ENCODE results near the gene NMNAT3.
A peak's percentile ranks its signal among the peaks of the same experiment; 100 is the strongest.
"Not testable (repeated sequence)": the region's sequence is repeated elsewhere in the genome, so short reads cannot be mapped to it uniquely, and the experiment has no call there.

The NMNAT3 gene

DNA sequence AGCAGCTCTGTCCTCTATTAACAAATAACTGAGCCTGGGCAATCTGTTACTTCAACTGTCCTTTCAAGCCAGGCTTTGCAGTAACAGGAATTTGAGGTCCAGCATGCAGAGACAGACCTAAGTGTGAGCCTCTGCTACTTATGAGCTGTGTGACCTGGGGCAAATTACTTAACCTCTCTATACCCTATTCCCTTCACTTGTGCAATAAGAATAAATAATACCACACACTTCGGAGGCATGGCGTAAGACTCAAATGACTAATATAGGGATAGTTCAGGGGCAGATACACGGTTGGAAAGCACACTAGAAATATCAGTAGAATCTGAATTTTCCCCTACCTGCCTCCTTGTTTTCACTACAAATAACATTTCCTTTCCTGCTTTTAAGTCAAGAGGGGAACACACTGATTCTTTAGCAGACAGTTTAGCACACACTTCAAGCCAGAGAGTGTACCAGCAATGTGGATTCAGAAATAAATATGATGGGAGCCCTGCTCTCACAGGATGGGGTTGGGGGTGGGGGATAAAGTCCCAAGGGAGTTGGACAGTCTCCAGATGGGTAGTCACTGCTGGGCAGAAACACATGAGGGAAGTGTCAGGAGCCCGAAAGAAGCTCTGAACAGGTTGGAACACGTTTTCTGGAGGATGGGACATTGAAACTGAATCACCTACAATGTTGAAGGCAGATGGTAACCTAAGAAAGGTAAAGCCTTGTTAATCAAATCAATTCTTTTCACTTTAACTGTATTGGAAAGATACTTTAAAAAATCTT, 76.4 kb downstream of the NMNAT3 start:
- peak; percentile 96 for DNase-seq (ENCODE audit: low read depth)
- TF ChIP-seq, protein P1, sequence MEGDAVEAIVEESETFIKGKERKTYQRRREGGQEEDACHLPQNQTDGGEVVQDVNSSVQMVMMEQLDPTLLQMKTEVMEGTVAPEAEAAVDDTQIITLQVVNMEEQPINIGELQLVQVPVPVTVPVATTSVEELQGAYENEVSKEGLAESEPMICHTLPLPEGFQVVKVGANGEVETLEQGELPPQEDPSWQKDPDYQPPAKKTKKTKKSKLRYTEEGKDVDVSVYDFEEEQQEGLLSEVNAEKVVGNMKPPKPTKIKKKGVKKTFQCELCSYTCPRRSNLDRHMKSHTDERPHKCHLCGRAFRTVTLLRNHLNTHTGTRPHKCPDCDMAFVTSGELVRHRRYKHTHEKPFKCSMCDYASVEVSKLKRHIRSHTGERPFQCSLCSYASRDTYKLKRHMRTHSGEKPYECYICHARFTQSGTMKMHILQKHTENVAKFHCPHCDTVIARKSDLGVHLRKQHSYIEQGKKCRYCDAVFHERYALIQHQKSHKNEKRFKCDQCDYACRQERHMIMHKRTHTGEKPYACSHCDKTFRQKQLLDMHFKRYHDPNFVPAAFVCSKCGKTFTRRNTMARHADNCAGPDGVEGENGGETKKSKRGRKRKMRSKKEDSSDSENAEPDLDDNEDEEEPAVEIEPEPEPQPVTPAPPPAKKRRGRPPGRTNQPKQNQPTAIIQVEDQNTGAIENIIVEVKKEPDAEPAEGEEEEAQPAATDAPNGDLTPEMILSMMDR (IDR thresholded peaks at IDR 0.05; ENCODE audit: insufficient read depth, low read depth, low read length, missing control alignments) = no peak
- no peak overlapping the region for H3K4me3 ChIP-seq (ENCODE audit: low read length)

DNA sequence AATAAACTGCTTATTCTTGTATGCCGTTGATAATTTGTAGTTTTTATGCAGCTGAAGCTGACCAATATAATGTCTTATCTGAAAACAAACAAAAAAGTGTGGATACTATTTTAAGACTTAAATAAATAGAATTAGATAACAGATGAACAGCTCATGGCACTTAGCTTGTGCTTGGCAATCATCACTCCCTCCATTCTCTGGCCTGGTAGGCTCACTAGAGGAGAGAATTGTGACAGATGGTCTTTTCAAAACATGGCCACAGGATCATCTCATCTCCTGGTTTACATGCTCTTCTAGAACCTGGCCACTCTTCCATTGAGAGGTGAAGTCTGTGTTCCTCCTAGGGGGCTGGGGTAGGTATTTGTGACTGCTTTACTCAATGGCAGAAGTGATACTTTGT, 79.8 kb downstream of the NMNAT3 start:
- TF ChIP-seq, protein P1 (IDR thresholded peaks at IDR 0.05; ENCODE audit: insufficient read depth, low read depth, low read length, missing control alignments) = no peak
- DNase-seq (ENCODE audit: low read depth) = no peak
- H3K4me3 ChIP-seq (ENCODE audit: low read length) = no peak overlapping the region

DNA sequence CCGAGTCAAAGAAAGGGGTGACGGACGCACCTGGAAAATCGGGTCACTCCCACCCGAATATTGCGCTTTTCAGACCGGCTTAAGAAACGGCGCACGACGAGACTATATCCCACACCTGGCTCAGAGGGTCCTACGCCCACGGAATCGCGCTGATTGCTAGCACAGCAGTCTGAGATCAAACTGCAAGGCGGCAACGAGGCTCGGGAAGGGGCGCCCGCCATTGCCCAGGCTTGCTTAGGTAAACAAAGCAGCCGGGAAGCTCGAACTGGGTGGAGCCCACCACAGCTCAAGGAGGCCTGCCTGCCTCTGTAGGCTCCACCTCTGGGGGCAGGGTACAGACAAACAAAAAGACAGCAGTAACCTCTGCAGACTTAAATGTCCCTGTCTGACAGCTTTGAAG, 86.6 kb downstream of the NMNAT3 start:
- not testable (repeated sequence) for DNase-seq (ENCODE audit: low read depth); H3K4me3 ChIP-seq (ENCODE audit: low read length)

DNA sequence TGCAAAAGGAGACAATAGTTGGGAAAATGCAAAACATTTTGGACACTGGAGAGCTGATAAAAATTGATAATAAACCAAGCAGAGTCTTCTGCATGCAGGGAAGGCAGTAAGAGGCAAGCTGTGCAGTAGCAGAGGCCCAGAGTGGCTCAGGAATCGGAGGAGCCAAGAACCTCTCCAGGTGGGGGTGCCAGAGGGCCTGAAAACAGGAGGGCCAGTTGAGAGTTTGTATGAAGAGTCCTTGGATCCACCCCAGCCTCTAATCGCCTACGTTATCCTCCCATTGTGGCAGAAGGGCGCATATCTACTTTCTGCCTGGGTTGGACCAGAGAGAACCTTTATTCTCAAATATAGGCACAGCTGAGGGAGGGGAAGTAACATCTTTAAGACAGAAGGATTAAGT, 89.3 kb downstream of the NMNAT3 start:
- H3K4me3 ChIP-seq (ENCODE audit: low read length) = no peak overlapping the region
- TF ChIP-seq, protein P1 (IDR thresholded peaks at IDR 0.05; ENCODE audit: insufficient read depth, low read depth, low read length, missing control alignments) = peak; percentile 62
- peak; percentile 72 for DNase-seq (ENCODE audit: low read depth)

DNA sequence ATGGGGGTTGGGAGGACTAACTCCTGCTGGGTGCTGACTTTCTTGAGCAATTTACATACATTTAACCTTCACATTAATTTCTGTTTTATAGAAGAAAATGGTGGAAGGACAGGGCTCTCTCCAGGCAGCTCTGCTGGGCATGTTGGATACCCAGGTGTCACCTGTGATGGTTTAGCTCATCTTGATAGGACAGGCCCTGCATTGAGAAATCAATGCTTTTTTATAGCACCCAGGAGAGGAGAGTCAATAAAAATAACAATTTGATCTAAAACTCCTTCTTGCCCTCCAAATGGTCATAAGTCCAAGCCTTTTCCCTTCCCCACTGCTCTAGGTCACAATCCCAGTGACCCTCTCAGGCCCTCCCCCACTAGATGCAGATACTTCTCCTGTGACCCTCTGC, 90.0 kb downstream of the NMNAT3 start:
- no peak for DNase-seq (ENCODE audit: low read depth)
- TF ChIP-seq, protein P1 (IDR thresholded peaks at IDR 0.05; ENCODE audit: insufficient read depth, low read depth, low read length, missing control alignments) = no peak
- H3K4me3 ChIP-seq (ENCODE audit: low read length) = no peak overlapping the region

DNA sequence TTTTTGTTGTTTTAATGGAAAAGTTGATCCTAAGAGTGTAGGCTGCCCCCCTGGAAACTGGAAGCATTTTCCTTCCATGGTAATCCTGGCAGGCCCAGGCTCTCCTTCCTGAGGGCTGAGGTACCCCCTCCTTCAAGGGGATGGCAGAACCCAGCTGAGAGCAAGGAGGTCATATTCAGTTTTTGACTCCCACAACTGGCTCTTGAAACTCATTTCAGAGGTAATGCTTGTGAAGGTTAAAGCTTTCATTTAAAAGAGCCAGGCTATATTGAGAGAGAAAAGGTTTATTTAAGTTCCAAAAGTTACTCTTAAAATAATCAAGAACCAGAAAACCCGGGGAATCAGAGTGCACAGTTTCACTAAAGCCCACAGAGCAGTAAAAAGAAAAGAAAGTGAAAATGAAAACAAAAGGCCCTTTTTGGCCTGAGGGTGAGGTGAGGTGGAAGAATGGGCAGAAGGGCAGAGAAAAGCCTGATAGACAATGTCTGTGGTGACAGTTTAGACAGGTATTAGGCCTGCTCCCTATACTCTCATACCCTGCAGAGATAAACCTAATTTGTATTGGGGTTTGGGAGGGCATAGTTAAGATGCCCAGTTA, 91.3 kb downstream of the NMNAT3 start:
- no peak for DNase-seq (ENCODE audit: low read depth)
- TF ChIP-seq, protein P1 (IDR thresholded peaks at IDR 0.05; ENCODE audit: insufficient read depth, low read depth, low read length, missing control alignments) = no peak

DNA sequence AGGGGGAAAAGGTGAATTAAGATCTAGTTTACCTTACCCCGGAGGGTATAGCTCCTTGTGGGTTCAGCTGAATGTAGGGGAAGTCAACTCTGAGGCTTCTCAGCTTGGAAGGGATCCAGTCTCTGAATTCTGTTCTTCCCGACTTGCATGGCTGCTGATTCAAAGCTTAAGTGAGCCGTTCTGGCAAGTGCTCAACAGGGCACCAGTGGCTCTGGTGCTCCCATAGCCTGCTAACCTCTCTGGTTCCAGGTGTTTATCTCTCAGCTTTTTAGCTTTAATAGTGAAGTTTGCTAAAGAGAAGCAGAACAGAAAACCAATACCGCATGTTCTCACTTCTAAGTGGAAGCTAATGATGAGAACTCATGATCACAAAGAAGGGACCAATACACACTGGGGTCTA, 92.0 kb downstream of the NMNAT3 start:
- TF ChIP-seq, protein P1 (IDR thresholded peaks at IDR 0.05; ENCODE audit: insufficient read depth, low read depth, low read length, missing control alignments) = no peak
- no peak for DNase-seq (ENCODE audit: low read depth)
- no peak overlapping the region for H3K4me3 ChIP-seq (ENCODE audit: low read length)

More for the DNA sequence above, 91.3 kb downstream of the NMNAT3 start:
- no peak overlapping the region for H3K4me3 ChIP-seq (ENCODE audit: low read length)

DNA sequence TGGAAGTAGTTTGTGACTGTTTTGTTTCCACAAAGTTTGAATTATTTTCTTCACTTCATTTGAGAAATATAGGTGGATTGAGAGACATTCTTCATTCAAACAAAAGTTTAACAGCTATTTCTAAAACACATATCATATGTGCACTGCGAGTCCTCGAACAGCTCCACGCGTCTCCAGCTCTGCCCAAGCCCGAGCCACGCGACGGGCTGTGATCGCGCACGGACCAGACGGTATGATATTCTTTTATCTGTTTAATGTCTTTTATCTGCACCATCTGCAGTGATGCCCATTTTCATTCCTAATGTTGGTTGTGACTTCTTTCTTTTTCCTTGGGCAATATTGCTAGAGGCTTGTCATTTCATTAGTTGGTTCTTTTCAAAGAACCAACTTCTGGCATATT, 94.1 kb downstream of the NMNAT3 start:
- not testable (repeated sequence) for H3K4me3 ChIP-seq (ENCODE audit: low read length); DNase-seq (ENCODE audit: low read depth)
